HepG2 (cell line): Measurements from ENCODE around the gene SASH3. TPM values are rescaled to one million over a fixed set of nuclear protein-coding genes. Genes with fewer than 3 reads are reported as not detected.

Experiments
- BHLHE40 ChIP-seq: IDR thresholded peaks from 2 replicates; pipeline ENCODE4 v1.6.1; 2011; ENCODE audit warnings: low read length, improper control_type of control experiment
- JUND ChIP-seq: sonication (generic); formaldehyde crosslinking; IDR thresholded peaks from 2 replicates; pipeline ENCODE4 v1.8.0; 2022; ENCODE audit warnings: mild to moderate bottlenecking, missing genetic modification reagents
- KMT2B ChIP-seq: IDR thresholded peaks from 2 replicates; pipeline ENCODE4 v1.6.1; 2016; ENCODE audit warnings: missing genetic modification reagents, missing compliant biosample characterization
- RCOR2 ChIP-seq: IDR thresholded peaks from 2 replicates; pipeline ENCODE4 v1.6.1; 2016; ENCODE audit warnings: missing biosample characterization, missing genetic modification reagents
- ZNF121 ChIP-seq: sonication (generic); formaldehyde crosslinking; IDR thresholded peaks from 2 replicates; pipeline ENCODE4 v1.5.0; 2020; ENCODE audit warnings: mild to moderate bottlenecking, missing genetic modification reagents
- ZNF180 ChIP-seq: sonication (generic); formaldehyde crosslinking; IDR thresholded peaks from 2 replicates; pipeline ENCODE4 v1.4.0; 2020; ENCODE audit warnings: low read depth, missing genetic modification reagents, borderline replicate concordance
- ZNF224 ChIP-seq: sonication (generic); formaldehyde crosslinking; IDR thresholded peaks from 2 replicates; pipeline ENCODE4 v1.5.0; 2020; ENCODE audit warnings: mild to moderate bottlenecking, missing genetic modification reagents
- ZNF232 ChIP-seq: sonication (generic); formaldehyde crosslinking; IDR thresholded peaks from 2 replicates; pipeline ENCODE4 v1.4.0; 2020; ENCODE audit warnings: missing genetic modification reagents, borderline replicate concordance
- ZNF30 ChIP-seq: sonication (generic); formaldehyde crosslinking; IDR thresholded peaks from 2 replicates; pipeline ENCODE4 v1.5.0; 2020; ENCODE audit warnings: mild to moderate bottlenecking, missing genetic modification reagents
- ZNF556 ChIP-seq: sonication (generic); formaldehyde crosslinking; IDR thresholded peaks from 2 replicates; pipeline ENCODE4 v1.4.0; 2020; ENCODE audit warnings: mild to moderate bottlenecking, missing genetic modification reagents, borderline replicate concordance
- ZNF629 ChIP-seq: sonication (generic); formaldehyde crosslinking; conservative IDR thresholded peaks from 2 replicates; pipeline ENCODE4 v1.5.0; 2020; ENCODE audit warnings: missing genetic modification reagents
- polyA plus RNA-seq, 8 experiments: library from polyadenylated mRNA; depleted of rRNA in 3 of 8; stranded (reverse) in 7 of 8; unstranded in 1 of 8; fragments of >200 nt; fragmentation: Illumina TruSeq in 4 of 8; extraction: Trizol in 4 of 8; gene quantifications; 2 replicates each; pipeline versions ENCODE4 v1.2.1 to v1.2.3, GENCODE V29; 2011 to 2016; ENCODE audit warnings: low read depth in 4 of 8, missing spikeins in 1 of 8, mixed read lengths in 1 of 8; ENCODE audit not compliant: insufficient read depth in 1 of 8
- total RNA-seq, 5 experiments: library from RNA; depleted of rRNA; stranded (reverse); fragments of >200 nt; fragmentation: Illumina TruSeq; extraction: Trizol; gene quantifications; 2 replicates each; pipeline ENCODE4 v1.2.3, GENCODE V29; 2016; ENCODE audit warnings: low read depth in 1 of 5
- TF ChIP-seq, protein P1 (sequence below): sonication (generic); formaldehyde crosslinking; IDR thresholded peaks from 2 replicates; pipeline ENCODE4 v1.5.0; 2020; ENCODE audit warnings: mild to moderate bottlenecking, missing genetic modification reagents
- TF ChIP-seq, protein P2 (sequence below): IDR thresholded peaks from 2 replicates; pipeline ENCODE4 v1.6.1; 2012; ENCODE audit warnings: inconsistent platforms
- TF ChIP-seq, protein P3 (sequence below): sonication (generic); formaldehyde crosslinking; IDR thresholded peaks from 2 replicates; pipeline ENCODE4 v1.4.0; 2020; ENCODE audit warnings: low read depth, missing genetic modification reagents
- TF ChIP-seq, protein P4 (sequence below): sonication (generic); formaldehyde crosslinking; IDR thresholded peaks from 2 replicates; pipeline ENCODE4 v1.4.0; 2020; ENCODE audit warnings: mild to moderate bottlenecking, low read depth, missing genetic modification reagents
- TF ChIP-seq, protein P5 (sequence below): sonication (generic); formaldehyde crosslinking; IDR thresholded peaks from 2 replicates; pipeline ENCODE4 v1.8.0; 2022; ENCODE audit warnings: mild to moderate bottlenecking, missing genetic modification reagents, borderline replicate concordance

Gene SASH3
- total and polyA plus RNA-seq, 2 of the 13 experiments (the other 11 are each of a cell fraction or from before 2014, with no cell fraction given): 0.08 TPM; not detected in 1

DNA sequence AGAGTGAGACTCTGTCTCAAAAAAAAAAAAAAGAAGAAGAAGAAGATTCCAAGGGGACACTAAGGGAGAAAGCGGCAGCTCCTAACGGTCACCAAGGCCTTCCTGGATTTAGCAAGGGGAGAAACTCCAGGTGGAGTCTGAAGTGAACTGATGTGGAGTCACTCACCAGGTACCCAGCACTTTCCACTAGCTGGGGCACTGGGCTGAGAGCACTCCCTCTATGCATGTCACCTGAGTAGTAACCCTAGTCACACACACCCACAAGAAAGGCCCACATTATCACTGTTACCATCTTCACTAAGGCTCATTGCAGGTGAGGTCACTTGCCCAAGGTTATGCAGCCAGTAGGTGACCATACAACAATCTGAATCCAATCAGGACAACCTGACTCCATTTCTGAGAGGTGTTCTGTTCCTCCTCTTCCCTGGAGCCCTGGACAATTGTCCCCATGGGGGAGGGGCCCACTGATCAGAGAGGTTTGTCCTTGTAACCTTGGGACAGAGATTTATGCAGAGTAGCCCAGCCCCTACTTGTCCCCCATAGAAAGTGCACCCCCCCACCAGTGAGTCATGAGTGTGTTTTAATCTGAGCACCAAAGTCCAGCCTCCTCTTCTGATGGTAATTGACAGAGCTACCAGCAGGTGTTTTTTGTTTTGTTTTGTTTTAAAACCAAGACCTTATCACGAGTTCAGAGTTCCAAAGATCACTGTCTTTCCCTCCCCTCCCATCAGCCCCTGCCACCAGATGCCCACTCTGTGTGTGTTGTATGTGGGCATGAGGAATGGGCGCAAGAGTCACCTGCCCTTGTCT lies 5.9 kb upstream of the SASH3 start (continued):
- TF ChIP-seq RCOR2 (CRISPR knock-in tag) (no peak), ZNF556 (no peak), BHLHE40 (no peak), ZNF224 (CRISPR knock-in tag) (no peak), JUND (0 out of 2 replicates have a peak, but pooled peaks have one; percentile 22), ZNF629 (CRISPR knock-in tag) (peak; percentile 74), ZNF30 (CRISPR knock-in tag) (no peak), ZNF121 (no peak), KMT2B (CRISPR knock-in tag) (no peak), ZNF232 (CRISPR knock-in tag) (no peak), ZNF180 (CRISPR knock-in tag) (no peak)
- TF ChIP-seq, protein P1, sequence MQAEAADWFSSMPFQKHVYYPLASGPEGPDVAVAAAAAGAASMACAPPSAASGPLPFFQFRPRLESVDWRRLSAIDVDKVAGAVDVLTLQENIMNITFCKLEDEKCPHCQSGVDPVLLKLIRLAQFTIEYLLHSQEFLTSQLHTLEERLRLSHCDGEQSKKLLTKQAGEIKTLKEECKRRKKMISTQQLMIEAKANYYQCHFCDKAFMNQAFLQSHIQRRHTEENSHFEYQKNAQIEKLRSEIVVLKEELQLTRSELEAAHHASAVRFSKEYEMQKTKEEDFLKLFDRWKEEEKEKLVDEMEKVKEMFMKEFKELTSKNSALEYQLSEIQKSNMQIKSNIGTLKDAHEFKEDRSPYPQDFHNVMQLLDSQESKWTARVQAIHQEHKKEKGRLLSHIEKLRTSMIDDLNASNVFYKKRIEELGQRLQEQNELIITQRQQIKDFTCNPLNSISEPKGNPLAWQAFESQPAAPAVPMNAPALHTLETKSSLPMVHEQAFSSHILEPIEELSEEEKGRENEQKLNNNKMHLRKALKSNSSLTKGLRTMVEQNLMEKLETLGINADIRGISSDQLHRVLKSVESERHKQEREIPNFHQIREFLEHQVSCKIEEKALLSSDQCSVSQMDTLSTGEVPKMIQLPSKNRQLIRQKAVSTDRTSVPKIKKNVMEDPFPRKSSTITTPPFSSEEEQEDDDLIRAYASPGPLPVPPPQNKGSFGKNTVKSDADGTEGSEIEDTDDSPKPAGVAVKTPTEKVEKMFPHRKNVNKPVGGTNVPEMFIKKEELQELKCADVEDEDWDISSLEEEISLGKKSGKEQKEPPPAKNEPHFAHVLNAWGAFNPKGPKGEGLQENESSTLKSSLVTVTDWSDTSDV (CRISPR knock-in tag): no peak
- TF ChIP-seq, protein P2, sequence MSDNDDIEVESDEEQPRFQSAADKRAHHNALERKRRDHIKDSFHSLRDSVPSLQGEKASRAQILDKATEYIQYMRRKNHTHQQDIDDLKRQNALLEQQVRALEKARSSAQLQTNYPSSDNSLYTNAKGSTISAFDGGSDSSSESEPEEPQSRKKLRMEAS: no peak
- TF ChIP-seq, protein P3, sequence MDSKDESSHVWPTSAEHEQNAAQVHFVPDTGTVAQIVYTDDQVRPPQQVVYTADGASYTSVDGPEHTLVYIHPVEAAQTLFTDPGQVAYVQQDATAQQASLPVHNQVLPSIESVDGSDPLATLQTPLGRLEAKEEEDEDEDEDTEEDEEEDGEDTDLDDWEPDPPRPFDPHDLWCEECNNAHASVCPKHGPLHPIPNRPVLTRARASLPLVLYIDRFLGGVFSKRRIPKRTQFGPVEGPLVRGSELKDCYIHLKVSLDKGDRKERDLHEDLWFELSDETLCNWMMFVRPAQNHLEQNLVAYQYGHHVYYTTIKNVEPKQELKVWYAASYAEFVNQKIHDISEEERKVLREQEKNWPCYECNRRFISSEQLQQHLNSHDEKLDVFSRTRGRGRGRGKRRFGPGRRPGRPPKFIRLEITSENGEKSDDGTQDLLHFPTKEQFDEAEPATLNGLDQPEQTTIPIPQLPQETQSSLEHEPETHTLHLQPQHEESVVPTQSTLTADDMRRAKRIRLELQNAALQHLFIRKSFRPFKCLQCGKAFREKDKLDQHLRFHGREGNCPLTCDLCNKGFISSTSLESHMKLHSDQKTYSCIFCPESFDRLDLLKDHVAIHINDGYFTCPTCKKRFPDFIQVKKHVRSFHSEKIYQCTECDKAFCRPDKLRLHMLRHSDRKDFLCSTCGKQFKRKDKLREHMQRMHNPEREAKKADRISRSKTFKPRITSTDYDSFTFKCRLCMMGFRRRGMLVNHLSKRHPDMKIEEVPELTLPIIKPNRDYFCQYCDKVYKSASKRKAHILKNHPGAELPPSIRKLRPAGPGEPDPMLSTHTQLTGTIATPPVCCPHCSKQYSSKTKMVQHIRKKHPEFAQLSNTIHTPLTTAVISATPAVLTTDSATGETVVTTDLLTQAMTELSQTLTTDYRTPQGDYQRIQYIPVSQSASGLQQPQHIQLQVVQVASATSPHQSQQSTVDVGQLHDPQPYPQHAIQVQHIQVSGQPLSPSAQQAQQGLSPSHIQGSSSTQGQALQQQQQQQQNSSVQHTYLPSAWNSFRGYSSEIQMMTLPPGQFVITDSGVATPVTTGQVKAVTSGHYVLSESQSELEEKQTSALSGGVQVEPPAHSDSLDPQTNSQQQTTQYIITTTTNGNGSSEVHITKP: no peak
- TF ChIP-seq, protein P4, sequence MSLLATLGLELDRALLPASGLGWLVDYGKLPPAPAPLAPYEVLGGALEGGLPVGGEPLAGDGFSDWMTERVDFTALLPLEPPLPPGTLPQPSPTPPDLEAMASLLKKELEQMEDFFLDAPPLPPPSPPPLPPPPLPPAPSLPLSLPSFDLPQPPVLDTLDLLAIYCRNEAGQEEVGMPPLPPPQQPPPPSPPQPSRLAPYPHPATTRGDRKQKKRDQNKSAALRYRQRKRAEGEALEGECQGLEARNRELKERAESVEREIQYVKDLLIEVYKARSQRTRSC (CRISPR knock-in tag): no peak
- TF ChIP-seq, protein P5, sequence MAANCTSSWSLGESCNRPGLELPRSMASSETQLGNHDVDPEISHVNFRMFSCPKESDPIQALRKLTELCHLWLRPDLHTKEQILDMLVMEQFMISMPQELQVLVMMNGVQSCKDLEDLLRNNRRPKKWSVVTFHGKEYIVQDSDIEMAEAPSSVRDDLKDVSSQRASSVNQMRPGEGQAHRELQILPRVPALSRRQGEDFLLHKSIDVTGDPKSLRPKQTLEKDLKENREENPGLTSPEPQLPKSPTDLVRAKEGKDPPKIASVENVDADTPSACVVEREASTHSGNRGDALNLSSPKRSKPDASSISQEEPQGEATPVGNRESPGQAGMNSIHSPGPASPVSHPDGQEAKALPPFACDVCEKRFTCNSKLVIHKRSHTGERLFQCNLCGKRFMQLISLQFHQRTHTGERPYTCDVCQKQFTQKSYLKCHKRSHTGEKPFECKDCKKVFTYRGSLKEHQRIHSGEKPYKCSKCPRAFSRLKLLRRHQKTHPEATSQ (CRISPR knock-in tag): no peak
